Stimulated activated CD8-positive, alpha-beta memory T cell treated with anti-CD3 and anti-CD28 coated beads, Interleukin-12 subunit alpha, Interleukin-12 subunit beta, amount 100 ng/mL, for 24 hours (primary cell): ENCODE measurements around the gene HAGHL.
"Not testable (repeated sequence)": the region's sequence is repeated elsewhere in the genome, so short reads cannot be mapped to it uniquely, and the experiment has no call there.

Source experiments
- DNase-seq: peaks from one replicate; pipeline ENCODE4 v3.0.0-alpha.2; 2020; ENCODE audit errors: extremely low read depth

HAGHL gene

GRCh38 chr16:708019-708418, 18.9 kb upstream of the HAGHL start:
- DNase-seq, result no peak

- no peak for DNase-seq
Observed at GRCh38 chr16:708959-709358, 17.9 kb upstream of the HAGHL start.

- DNase-seq, result no peak
Observed at GRCh38 chr16:709566-710499, 17.1 kb upstream of the HAGHL start.

GRCh38 chr16:710500-711075, 16.3 kb upstream of the HAGHL start:
- DNase-seq, result no peak

GRCh38 chr16:711084-711483, 15.8 kb upstream of the HAGHL start:
- DNase-seq, result no peak

GRCh38 chr16:711548-712320, 15.2 kb upstream of the HAGHL start:
- DNase-seq, result no peak

- DNase-seq, result not testable (repeated sequence)
Observed at GRCh38 chr16:712740-713250, 14.1 kb upstream of the HAGHL start.

- DNase-seq, result no peak
Observed at GRCh38 chr16:714079-714478, 12.8 kb upstream of the HAGHL start.

- DNase-seq, result peak; percentile 87
Observed at GRCh38 chr16:714558-715476, 12.1 kb upstream of the HAGHL start, which contains the start of gene METRN. Gene METRN, plus strand, starts transcription at chr16:715118. Its CDS starts 172 bp downstream, at chr16:715290.

- DNase-seq, result no peak
Observed at GRCh38 chr16:715477-716199, 11.3 kb upstream of the HAGHL start.

GRCh38 chr16:716200-716568, 10.7 kb upstream of the HAGHL start:
- DNase-seq, result no peak

GRCh38 chr16:716768-717325, 10.1 kb upstream of the HAGHL start:
- no peak for DNase-seq

GRCh38 chr16:717450-718245, 9.3 kb upstream of the HAGHL start:
- no peak for DNase-seq

- no peak for DNase-seq
Observed at GRCh38 chr16:718389-718788, 8.5 kb upstream of the HAGHL start.

- no peak for DNase-seq
Observed at GRCh38 chr16:718922-719321, 8.0 kb upstream of the HAGHL start.

GRCh38 chr16:719815-720446, 7.0 kb upstream of the HAGHL start:
- no peak for DNase-seq

- DNase-seq, result no peak
Observed at GRCh38 chr16:720447-720989, 6.4 kb upstream of the HAGHL start.

- peak; percentile 56 for DNase-seq
Observed at GRCh38 chr16:720990-721764, 5.7 kb upstream of the HAGHL start, which contains the start of gene ANTKMT. Gene ANTKMT, plus strand, starts transcription at chr16:721146. Its CDS starts 129 bp downstream, at chr16:721275.
